ENCODE results near the gene PRR16.

- TF ChIP-seq EZH2 (IDR thresholded peaks at IDR 0.05; ENCODE audit: insufficient read depth, poor library complexity, severe bottlenecking) (no peak), EZH2phosphoT487 (IDR thresholded peaks at IDR 0.05; ENCODE audit: insufficient read depth, low read depth) (no peak)
Observed at GRCh38 chr5:120545007-120545406, 80.9 kb downstream of the PRR16 start.
